GM12878 (cell line): Measurements from ENCODE around the gene ARHGEF38. TPM values are rescaled to one million over a fixed set of nuclear protein-coding genes. Genes with fewer than 3 reads are reported as not detected.

Source experiments
- ATAC-seq: fragments of 200-7000 bp; cut with Tn5 transposase; 3 replicates; pipeline ENCODE4 v1.9.1; 2020; ENCODE audit warnings: mild to moderate bottlenecking, moderate library complexity
- BruUV-seq: library from RNA; stranded (reverse); fragments of 400-500 nt; replicated peaks from 2 replicates; lab custom pipeline; 2021; lab: Mats Ljungman, UMichigan
- CTCF ChIA-PET: fragments of 300-600 bp; sonication (Branson Sonifier 250); formaldehyde crosslinking; extraction: SDS; loops from one replicate; lab custom pipeline; 2021; ENCODE audit warnings: inconsistent platforms; lab: Yijun Ruan, JAX
- POLR2A ChIA-PET: fragments of 350-600 bp; formaldehyde crosslinking; extraction: SDS; loops from one replicate; lab custom pipeline; 2021; ENCODE audit warnings: inconsistent platforms; lab: Charles Lee
- RAD21 ChIA-PET: fragments of 300-600 bp; sonication (Branson Sonifier 250); formaldehyde crosslinking; loops from one replicate; lab custom pipeline; 2023; ENCODE audit warnings: antibody characterized with exemption; ENCODE audit not compliant: unreplicated experiment; lab: Charles Lee
- SMC1A ChIA-PET: fragments of 300-600 bp; sonication (Branson Sonifier 250); formaldehyde crosslinking; loops from one replicate; lab custom pipeline; 2023; ENCODE audit not compliant: unreplicated experiment, uncharacterized antibody; lab: Charles Lee
- DNase-seq: peaks from one replicate; pipeline ENCODE4 v3.0.0-alpha.2; 2011; ENCODE audit warnings: low read depth, low spot score
- FAIRE-seq: peaks from 3 replicates; lab custom pipeline; 2011; peaks lifted over from hg19 to GRCh38; lab: Jason Lieb, UNC
- H2AFZ ChIP-seq: 2 replicates; pipeline ENCODE4 v1.6.0; 2011; ENCODE audit warnings: low read depth, low read length, control low read depth; ENCODE audit not compliant: control insufficient read depth
- H3K27ac ChIP-seq: 2 replicates; pipeline ENCODE4 v1.5.1; 2011; ENCODE audit warnings: control low read depth; ENCODE audit not compliant: control insufficient read depth, insufficient read depth
- H3K27me3 ChIP-seq, 2 experiments: replicated peaks in 1 of 2; 2 replicates each; pipeline versions ENCODE4 v1.6.0 to v1.6.1; 2011; ENCODE audit warnings: low read length in 1 of 2; ENCODE audit not compliant: control insufficient read depth in 2 of 2, insufficient read depth in 2 of 2
- H3K36me3 ChIP-seq, 2 experiments: 2 replicates each; pipeline ENCODE4 v1.5.1; 2011; ENCODE audit warnings: low read length in 1 of 2; ENCODE audit not compliant: control insufficient read depth in 2 of 2, insufficient read depth in 2 of 2
- H3K4me1 ChIP-seq: 2 replicates; pipeline ENCODE4 v1.6.1; 2011; ENCODE audit warnings: mild to moderate bottlenecking, low read length, moderate library complexity, mixed read lengths; ENCODE audit not compliant: control insufficient read depth, insufficient read depth
- H3K4me2 ChIP-seq: 2 replicates; pipeline ENCODE4 v1.6.0; 2011; ENCODE audit warnings: control low read depth; ENCODE audit not compliant: control insufficient read depth, insufficient read depth
- H3K4me3 ChIP-seq: fragments of 200-600 bp; sonication (generic); 2 replicates; pipeline ENCODE4 v1.5.1; 2016
- H3K79me2 ChIP-seq: 2 replicates; pipeline ENCODE4 v1.6.0; 2011; ENCODE audit warnings: low read length; ENCODE audit not compliant: control insufficient read depth, insufficient read depth
- H3K9ac ChIP-seq: 2 replicates; pipeline ENCODE4 v1.8.0; 2011; ENCODE audit warnings: low read length, control low read depth, mixed read lengths; ENCODE audit not compliant: control insufficient read depth, insufficient read depth
- H3K9me3 ChIP-seq: replicated peaks from 3 replicates; pipeline ENCODE4 v1.5.1; 2011; ENCODE audit warnings: mild to moderate bottlenecking, low read length; ENCODE audit not compliant: control insufficient read depth, insufficient read depth
- H4K20me1 ChIP-seq: 2 replicates; pipeline ENCODE4 v1.6.0; 2011; ENCODE audit not compliant: control insufficient read depth, insufficient read depth
- BMI1 ChIP-seq: fragments of 450-650 bp; IDR thresholded peaks from 2 replicates; pipeline ENCODE4 v1.6.1; 2016; ENCODE audit warnings: mild to moderate bottlenecking, moderate library complexity, borderline replicate concordance
- EED ChIP-seq: sonication (generic); IDR thresholded peaks from 2 replicates; pipeline ENCODE4 v1.6.1; 2016; ENCODE audit warnings: antibody characterized with exemption, low read depth
- FOXK2 ChIP-seq: fragments of 450-650 bp; IDR thresholded peaks from 2 replicates; pipeline ENCODE4 v1.6.1; 2017; ENCODE audit warnings: mild to moderate bottlenecking, moderate library complexity
- HCFC1 ChIP-seq: fragments of 150-350 bp; IDR thresholded peaks from 2 replicates; pipeline ENCODE4 v1.6.1; 2014; ENCODE audit warnings: low read length
- MYB ChIP-seq: fragments of 150-350 bp; IDR thresholded peaks from 2 replicates; pipeline ENCODE4 v1.6.1; 2014; ENCODE audit warnings: mild to moderate bottlenecking, low read depth, low read length, borderline replicate concordance
- RAD51 ChIP-seq: fragments of 450-650 bp; IDR thresholded peaks from 2 replicates; pipeline ENCODE4 v1.6.1; 2016; ENCODE audit warnings: moderate library complexity, mild to moderate bottlenecking, inconsistent platforms
- WGBS: methylation state at CpG from one replicate; pipeline ENCODE4 v1.1.6; 2016; ENCODE audit warnings: low lambda C conversion rate; ENCODE audit not compliant: insufficient replicate concordance, insufficient coverage; ENCODE audit errors: missing lambda C conversion rate; 5-methylcytosine and 5-hydroxymethylcytosine counted together
- in situ Hi-C: fragments of 300-500 bp; cut with MboI; formaldehyde crosslinking; loops from 9 replicates; pipeline ENCODE4 v1.14.3; 2018; ENCODE audit warnings: mixed read lengths
- intact Hi-C: fragments of 100-400 bp; cut with micrococcal nuclease; formaldehyde crosslinking; loops from one replicate; pipeline ENCODE4 v1.14.2; 2022; ENCODE audit not compliant: unreplicated experiment
- polyA plus RNA-seq, 11 experiments: library from polyadenylated mRNA; depleted of rRNA in 4 of 11; unstranded in 6 of 11; stranded (reverse) in 5 of 11; fragments of >200 nt; fragmentation: Nextera tagmentation in 4 of 11; fragmentation: Illumina TruSeq in 1 of 11; extraction: Ambion mirVana in 4 of 11; extraction: Trizol in 1 of 11; gene quantifications; 1 replicate in 1 of 11; 2 replicates in 10 of 11; pipeline versions ENCODE4 v1.2.1 to v1.2.3, GENCODE V29; 2011 to 2016; ENCODE audit warnings: inconsistent platforms in 2 of 11, missing spikeins in 2 of 11, low read depth in 1 of 11
- total RNA-seq, 4 experiments: library from RNA; depleted of rRNA in 3 of 4; stranded (reverse); fragments of >200 nt in 3 of 4; fragmentation: Illumina TruSeq in 1 of 4; extraction: Trizol in 1 of 4; gene quantifications; 2 replicates each; pipeline versions ENCODE4 v1.2.1 to v1.2.3, GENCODE V29; 2013 to 2021
- TF ChIP-seq, protein P1 (sequence below): fragments of 450-650 bp; IDR thresholded peaks from 2 replicates; pipeline ENCODE4 v1.6.1; 2017; ENCODE audit warnings: borderline replicate concordance
- TF ChIP-seq, protein P2 (sequence below): IDR thresholded peaks from 2 replicates; pipeline ENCODE4 v1.6.1; 2012; ENCODE audit warnings: mild to moderate bottlenecking, low read depth, low read length
- TF ChIP-seq, protein P3 (sequence below): fragments of 450-650 bp; IDR thresholded peaks from 2 replicates; pipeline ENCODE4 v1.6.1; 2017; ENCODE audit warnings: mild to moderate bottlenecking, low read depth, inconsistent platforms; ENCODE audit not compliant: poor library complexity, severe bottlenecking
- TF ChIP-seq, protein P4 (sequence below), 3 experiments: IDR thresholded peaks in 2 of 3; conservative IDR thresholded peaks in 1 of 3; 2 replicates each; pipeline ENCODE4 v1.5.1; 2011; ENCODE audit warnings: low read depth in 3 of 3, low read length in 3 of 3, mild to moderate bottlenecking in 3 of 3, control low read depth in 2 of 3, moderate library complexity in 2 of 3, inconsistent platforms in 1 of 3, mixed read lengths in 1 of 3; ENCODE audit not compliant: control insufficient read depth in 2 of 3, insufficient read depth in 1 of 3; ENCODE audit errors: extremely low read depth in 1 of 3

ARHGEF38 gene
- total and polyA plus RNA-seq, 10 of the 15 experiments (the other 5 are each of a cell fraction or from before 2014, with no cell fraction given): 0.01 to 1.1 (median 0.09) TPM; not detected in 2

DNA sequence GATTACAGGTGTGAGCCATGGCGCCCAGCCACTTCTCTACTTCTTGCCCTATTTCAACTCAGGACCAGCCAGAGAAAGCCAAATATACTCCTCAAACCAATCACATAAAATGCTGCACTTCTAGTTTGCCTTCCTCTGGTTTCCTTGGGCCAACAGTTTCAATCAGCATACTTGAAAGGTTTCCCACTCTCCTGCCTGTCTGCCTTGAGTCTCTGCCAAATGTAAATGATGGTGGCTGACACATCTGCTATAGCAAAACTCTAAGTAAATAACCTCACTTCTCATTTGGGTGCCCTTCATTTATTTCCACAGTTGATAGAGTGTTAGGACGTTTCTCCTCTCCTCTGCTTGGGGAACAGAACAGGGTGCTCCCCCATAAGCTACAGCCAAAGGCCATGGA is 42.2 kb upstream of the ARHGEF38 start (continued):
- TF ChIP-seq HCFC1: no peak

DNA sequence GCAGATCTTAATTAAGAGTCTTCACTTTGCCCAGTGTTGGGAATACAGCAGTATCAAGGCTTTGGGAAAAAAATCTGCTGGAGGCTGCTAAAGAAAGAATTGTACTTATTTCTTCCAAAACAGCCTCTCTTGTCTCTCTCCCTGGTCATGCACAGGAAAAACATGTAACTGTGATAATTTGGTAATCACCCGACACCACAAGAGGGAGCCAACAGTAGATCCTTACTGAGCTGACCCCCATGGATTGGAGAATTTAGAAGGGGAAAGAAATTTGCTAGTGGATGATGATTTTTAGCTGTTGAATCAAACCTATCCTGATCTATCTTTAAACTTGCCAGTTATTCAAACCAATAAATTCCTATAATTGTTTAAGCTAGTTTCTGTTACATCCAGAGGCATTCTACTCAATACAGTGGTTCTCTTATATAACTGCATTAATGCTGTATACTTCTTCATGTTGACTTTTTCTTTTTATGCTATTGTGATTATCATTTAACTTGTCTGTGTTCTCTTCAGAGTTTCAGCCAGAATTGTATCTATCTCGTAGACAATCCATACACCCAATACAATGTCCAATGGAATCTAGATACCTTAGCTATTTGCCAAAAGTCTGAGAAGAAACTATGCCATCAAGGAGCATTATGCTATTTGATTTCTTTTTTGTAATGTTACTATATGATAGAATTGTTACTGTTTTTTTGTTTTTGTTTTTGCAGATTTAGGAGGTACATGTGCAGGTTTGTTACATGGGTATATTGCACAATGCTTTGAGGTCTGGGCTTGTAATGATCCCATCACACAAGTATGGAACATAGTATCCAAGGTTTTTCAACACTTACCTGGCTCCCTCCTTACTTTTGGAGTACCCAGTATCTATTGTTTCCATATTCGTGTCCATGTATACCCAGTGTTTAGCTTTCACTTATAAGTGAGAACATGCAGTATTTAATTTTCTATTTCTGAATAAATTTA is 31.3 kb upstream of the ARHGEF38 start:
- no peak overlapping the region; the same call in 1 of the 2 replicates for H2AFZ ChIP-seq
- no peak overlapping the region for H3K27ac ChIP-seq
- intact Hi-C loops (loop anchor here (1.0 to 10.0 kb wide), 4 partner anchors 71 to 684 kb away; no protein-coding TSS in a partner anchor), in situ Hi-C loops (no loop called here)
- H3K9ac ChIP-seq: no peak overlapping the region
- no peaks in the 10 kb centered on the region for H3K36me3 ChIP-seq
- no peaks in the 10 kb centered on the region for H3K27me3 ChIP-seq
- no peak overlapping the region for H3K4me3 ChIP-seq
- ChIA-PET CTCF (interaction anchor here (0.6 to 5.7 kb wide), 49 partner anchors 9 to 680 kb away, joined by 3 to 160 read pairs (median 4); partner anchors contain the start of genes GSTCD, INTS12 and PPA2), POLR2A (interaction anchor here (0.9 to 1.6 kb wide), 2 partner anchors 144 to 146 kb away, joined by 3 to 4 read pairs; no protein-coding TSS in a partner anchor), SMC1A (interaction anchor here (0.6 to 9.2 kb wide), 40 partner anchors 10 to 230 kb away, joined by 3 to 146 read pairs (median 4); partner anchors contain the start of gene PPA2), RAD21 (interaction anchor here (0.7 to 2.6 kb wide), 30 partner anchors 10 to 682 kb away, joined by 3 to 103 read pairs (median 4); partner anchors contain the start of genes GSTCD, INTS12 and PPA2)
- no peaks in the 10 kb centered on the region for H3K9me3 ChIP-seq
- no peak overlapping the region for H3K4me2 ChIP-seq
- no TSS peak for BruUV-seq
- peak; percentile 90 for FAIRE-seq
- no peaks in the 10 kb centered on the region for H3K4me1 ChIP-seq
- H4K20me1 ChIP-seq: no peaks in the 10 kb centered on the region
- H3K79me2 ChIP-seq: no peaks in the 10 kb centered on the region
- ATAC-seq: peak; percentile 95
- peak; percentile 15 for DNase-seq
- 0% methylated on average over 3 of the region's 3 CpGs for WGBS
- no peak for TF ChIP-seq MYB
- TF ChIP-seq, protein P1, sequence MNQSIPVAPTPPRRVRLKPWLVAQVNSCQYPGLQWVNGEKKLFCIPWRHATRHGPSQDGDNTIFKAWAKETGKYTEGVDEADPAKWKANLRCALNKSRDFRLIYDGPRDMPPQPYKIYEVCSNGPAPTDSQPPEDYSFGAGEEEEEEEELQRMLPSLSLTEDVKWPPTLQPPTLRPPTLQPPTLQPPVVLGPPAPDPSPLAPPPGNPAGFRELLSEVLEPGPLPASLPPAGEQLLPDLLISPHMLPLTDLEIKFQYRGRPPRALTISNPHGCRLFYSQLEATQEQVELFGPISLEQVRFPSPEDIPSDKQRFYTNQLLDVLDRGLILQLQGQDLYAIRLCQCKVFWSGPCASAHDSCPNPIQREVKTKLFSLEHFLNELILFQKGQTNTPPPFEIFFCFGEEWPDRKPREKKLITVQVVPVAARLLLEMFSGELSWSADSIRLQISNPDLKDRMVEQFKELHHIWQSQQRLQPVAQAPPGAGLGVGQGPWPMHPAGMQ: no peak
- TF ChIP-seq, protein P2, sequence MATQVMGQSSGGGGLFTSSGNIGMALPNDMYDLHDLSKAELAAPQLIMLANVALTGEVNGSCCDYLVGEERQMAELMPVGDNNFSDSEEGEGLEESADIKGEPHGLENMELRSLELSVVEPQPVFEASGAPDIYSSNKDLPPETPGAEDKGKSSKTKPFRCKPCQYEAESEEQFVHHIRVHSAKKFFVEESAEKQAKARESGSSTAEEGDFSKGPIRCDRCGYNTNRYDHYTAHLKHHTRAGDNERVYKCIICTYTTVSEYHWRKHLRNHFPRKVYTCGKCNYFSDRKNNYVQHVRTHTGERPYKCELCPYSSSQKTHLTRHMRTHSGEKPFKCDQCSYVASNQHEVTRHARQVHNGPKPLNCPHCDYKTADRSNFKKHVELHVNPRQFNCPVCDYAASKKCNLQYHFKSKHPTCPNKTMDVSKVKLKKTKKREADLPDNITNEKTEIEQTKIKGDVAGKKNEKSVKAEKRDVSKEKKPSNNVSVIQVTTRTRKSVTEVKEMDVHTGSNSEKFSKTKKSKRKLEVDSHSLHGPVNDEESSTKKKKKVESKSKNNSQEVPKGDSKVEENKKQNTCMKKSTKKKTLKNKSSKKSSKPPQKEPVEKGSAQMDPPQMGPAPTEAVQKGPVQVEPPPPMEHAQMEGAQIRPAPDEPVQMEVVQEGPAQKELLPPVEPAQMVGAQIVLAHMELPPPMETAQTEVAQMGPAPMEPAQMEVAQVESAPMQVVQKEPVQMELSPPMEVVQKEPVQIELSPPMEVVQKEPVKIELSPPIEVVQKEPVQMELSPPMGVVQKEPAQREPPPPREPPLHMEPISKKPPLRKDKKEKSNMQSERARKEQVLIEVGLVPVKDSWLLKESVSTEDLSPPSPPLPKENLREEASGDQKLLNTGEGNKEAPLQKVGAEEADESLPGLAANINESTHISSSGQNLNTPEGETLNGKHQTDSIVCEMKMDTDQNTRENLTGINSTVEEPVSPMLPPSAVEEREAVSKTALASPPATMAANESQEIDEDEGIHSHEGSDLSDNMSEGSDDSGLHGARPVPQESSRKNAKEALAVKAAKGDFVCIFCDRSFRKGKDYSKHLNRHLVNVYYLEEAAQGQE: no peak
- no peak for TF ChIP-seq EED
- TF ChIP-seq, protein P3, sequence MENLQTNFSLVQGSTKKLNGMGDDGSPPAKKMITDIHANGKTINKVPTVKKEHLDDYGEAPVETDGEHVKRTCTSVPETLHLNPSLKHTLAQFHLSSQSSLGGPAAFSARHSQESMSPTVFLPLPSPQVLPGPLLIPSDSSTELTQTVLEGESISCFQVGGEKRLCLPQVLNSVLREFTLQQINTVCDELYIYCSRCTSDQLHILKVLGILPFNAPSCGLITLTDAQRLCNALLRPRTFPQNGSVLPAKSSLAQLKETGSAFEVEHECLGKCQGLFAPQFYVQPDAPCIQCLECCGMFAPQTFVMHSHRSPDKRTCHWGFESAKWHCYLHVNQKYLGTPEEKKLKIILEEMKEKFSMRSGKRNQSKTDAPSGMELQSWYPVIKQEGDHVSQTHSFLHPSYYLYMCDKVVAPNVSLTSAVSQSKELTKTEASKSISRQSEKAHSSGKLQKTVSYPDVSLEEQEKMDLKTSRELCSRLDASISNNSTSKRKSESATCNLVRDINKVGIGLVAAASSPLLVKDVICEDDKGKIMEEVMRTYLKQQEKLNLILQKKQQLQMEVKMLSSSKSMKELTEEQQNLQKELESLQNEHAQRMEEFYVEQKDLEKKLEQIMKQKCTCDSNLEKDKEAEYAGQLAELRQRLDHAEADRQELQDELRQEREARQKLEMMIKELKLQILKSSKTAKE: peak; percentile 14
- TF ChIP-seq BMI1: no peak
- TF ChIP-seq, protein P4, sequence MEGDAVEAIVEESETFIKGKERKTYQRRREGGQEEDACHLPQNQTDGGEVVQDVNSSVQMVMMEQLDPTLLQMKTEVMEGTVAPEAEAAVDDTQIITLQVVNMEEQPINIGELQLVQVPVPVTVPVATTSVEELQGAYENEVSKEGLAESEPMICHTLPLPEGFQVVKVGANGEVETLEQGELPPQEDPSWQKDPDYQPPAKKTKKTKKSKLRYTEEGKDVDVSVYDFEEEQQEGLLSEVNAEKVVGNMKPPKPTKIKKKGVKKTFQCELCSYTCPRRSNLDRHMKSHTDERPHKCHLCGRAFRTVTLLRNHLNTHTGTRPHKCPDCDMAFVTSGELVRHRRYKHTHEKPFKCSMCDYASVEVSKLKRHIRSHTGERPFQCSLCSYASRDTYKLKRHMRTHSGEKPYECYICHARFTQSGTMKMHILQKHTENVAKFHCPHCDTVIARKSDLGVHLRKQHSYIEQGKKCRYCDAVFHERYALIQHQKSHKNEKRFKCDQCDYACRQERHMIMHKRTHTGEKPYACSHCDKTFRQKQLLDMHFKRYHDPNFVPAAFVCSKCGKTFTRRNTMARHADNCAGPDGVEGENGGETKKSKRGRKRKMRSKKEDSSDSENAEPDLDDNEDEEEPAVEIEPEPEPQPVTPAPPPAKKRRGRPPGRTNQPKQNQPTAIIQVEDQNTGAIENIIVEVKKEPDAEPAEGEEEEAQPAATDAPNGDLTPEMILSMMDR (IDR thresholded peaks at IDR 0.05 in 2 of 3, conservative IDR thresholded peaks at IDR 0.05 in 1 of 3; ENCODE audit: control insufficient read depth in 2 of 3, extremely low read depth in 1 of 3, insufficient read depth in 1 of 3, low read depth in 3 of 3, low read length in 3 of 3): peak; percentile 60 to 82 (median 70)
- TF ChIP-seq FOXK2: no peak
- no peak for TF ChIP-seq RAD51
